Measurements from ENCODE around the gene PPP6R2.

Gene PPP6R2

GRCh38 chr22:50305393-50305922 lies 37.7 kb upstream of the PPP6R2 start:
- DNase-seq (ENCODE audit: low read depth in 2 of 2) = no peak

GRCh38 chr22:50305923-50306566 lies 37.1 kb upstream of the PPP6R2 start:
- DNase-seq (ENCODE audit: low read depth in 2 of 2) = no peak

GRCh38 chr22:50306753-50307749 lies 36.1 kb upstream of the PPP6R2 start, which contains the start of gene PLXNB2:
Gene PLXNB2, minus strand, starts transcription at chr22:50307646. Its CDS starts 17,062 bp downstream, at chr22:50290584.
- no peak for DNase-seq (ENCODE audit: low read depth in 2 of 2)

GRCh38 chr22:50307890-50308596 lies 35.1 kb upstream of the PPP6R2 start:
- no peak for DNase-seq (ENCODE audit: low read depth in 2 of 2)

GRCh38 chr22:50308597-50308935 lies 34.6 kb upstream of the PPP6R2 start:
- DNase-seq (ENCODE audit: low read depth in 2 of 2) = no peak

- no peak for DNase-seq (ENCODE audit: low read depth in 2 of 2)
Measured at GRCh38 chr22:50308986-50309600, 34.0 kb upstream of the PPP6R2 start.

- no peak for DNase-seq (ENCODE audit: low read depth in 2 of 2)
Measured at GRCh38 chr22:50309601-50309991, 33.5 kb upstream of the PPP6R2 start.

GRCh38 chr22:50310031-50310722 lies 33.0 kb upstream of the PPP6R2 start:
- no peak for DNase-seq (ENCODE audit: low read depth in 2 of 2)

GRCh38 chr22:50310949-50311444 lies 32.1 kb upstream of the PPP6R2 start:
- DNase-seq (ENCODE audit: low read depth in 2 of 2) = no peak

- DNase-seq (ENCODE audit: low read depth in 2 of 2) = no peak
Measured at GRCh38 chr22:50311606-50312351, 31.3 kb upstream of the PPP6R2 start.

- no peak for DNase-seq (ENCODE audit: low read depth in 2 of 2)
Measured at GRCh38 chr22:50312371-50312770, 30.8 kb upstream of the PPP6R2 start.

- DNase-seq (ENCODE audit: low read depth in 2 of 2) = no peak
Measured at GRCh38 chr22:50313021-50313420, 30.1 kb upstream of the PPP6R2 start.

- DNase-seq (ENCODE audit: low read depth in 2 of 2) = no peak
Measured at GRCh38 chr22:50313600-50313999, 29.5 kb upstream of the PPP6R2 start.

- DNase-seq (ENCODE audit: low read depth in 2 of 2) = no peak
Measured at GRCh38 chr22:50314081-50314454, 29.1 kb upstream of the PPP6R2 start.

GRCh38 chr22:50314455-50315288 lies 28.5 kb upstream of the PPP6R2 start:
- DNase-seq (ENCODE audit: low read depth in 2 of 2) = peak; percentile 67 to 74

GRCh38 chr22:50315289-50316113 lies 27.6 kb upstream of the PPP6R2 start:
- no peak for DNase-seq (ENCODE audit: low read depth in 2 of 2)

- DNase-seq (ENCODE audit: low read depth in 2 of 2) = no peak
Measured at GRCh38 chr22:50316114-50317065, 26.7 kb upstream of the PPP6R2 start.

Measured in stimulated activated CD8-positive, alpha-beta memory T cell treated with anti-CD3 and anti-CD28 coated beads, Interleukin-2, amount 100 ng/mL, for 48 hours (primary cell).